GM12878 (cell line): ENCODE data around the gene PRC1. TPM values are rescaled to one million over a fixed set of nuclear protein-coding genes. Genes with fewer than 3 reads are reported as not detected.
A peak's percentile ranks its signal among the peaks of the same experiment; 100 is the strongest.

Experiments used
- BCL11A ChIP-seq: IDR thresholded peaks from 2 replicates; pipeline ENCODE4 v1.6.1; 2011; ENCODE audit warnings: low read depth, low read length
- BHLHE40 ChIP-seq, 2 experiments: fragments of 450-650 bp in 1 of 2; IDR thresholded peaks; 2 replicates each; pipeline ENCODE4 v1.6.1; 2011 to 2017; ENCODE audit warnings: low read depth in 2 of 2, borderline replicate concordance in 1 of 2, improper control_type of control experiment in 1 of 2, low read length in 1 of 2, mild to moderate bottlenecking in 1 of 2
- CBFB ChIP-seq: IDR thresholded peaks from 2 replicates; pipeline ENCODE4 v1.6.1; 2016; ENCODE audit warnings: antibody characterized with exemption, low read depth
- CHD1 ChIP-seq: IDR thresholded peaks from 2 replicates; pipeline ENCODE4 v1.6.1; 2012; ENCODE audit warnings: low read depth, low read length, improper control_type of control experiment
- CHD2 ChIP-seq: IDR thresholded peaks from 2 replicates; pipeline ENCODE4 v1.6.1; 2011; ENCODE audit warnings: low read depth, low read length, improper control_type of control experiment, borderline replicate concordance
- CUX1 ChIP-seq: IDR thresholded peaks from 2 replicates; pipeline ENCODE4 v1.6.1; 2012; ENCODE audit warnings: improper control_type of control experiment, low read depth, low read length; ENCODE audit not compliant: insufficient replicate concordance
- ELK1 ChIP-seq: IDR thresholded peaks from 2 replicates; pipeline ENCODE4 v1.6.1; 2012; ENCODE audit warnings: low read depth, low read length, improper control_type of control experiment
- HCFC1 ChIP-seq: fragments of 150-350 bp; IDR thresholded peaks from 2 replicates; pipeline ENCODE4 v1.6.1; 2014; ENCODE audit warnings: low read length
- JUNB ChIP-seq: IDR thresholded peaks from 2 replicates; pipeline ENCODE4 v1.6.1; 2016; ENCODE audit warnings: antibody characterized with exemption, mild to moderate bottlenecking
- MTA2 ChIP-seq: fragments of 450-650 bp; IDR thresholded peaks from 2 replicates; pipeline ENCODE4 v1.6.1; 2016; ENCODE audit warnings: low read depth, mild to moderate bottlenecking, moderate library complexity
- MXI1 ChIP-seq: fragments of 150-350 bp; IDR thresholded peaks from 2 replicates; pipeline ENCODE4 v1.6.1; 2011; ENCODE audit warnings: low read depth, mild to moderate bottlenecking, inconsistent platforms, low read length, improper control_type of control experiment
- NBN ChIP-seq: fragments of 450-650 bp; IDR thresholded peaks from 2 replicates; pipeline ENCODE4 v1.6.1; 2016
- PAX8 ChIP-seq: fragments of 450-650 bp; IDR thresholded peaks from 2 replicates; pipeline ENCODE4 v1.6.1; 2017; ENCODE audit warnings: mild to moderate bottlenecking, moderate library complexity
- POLR2AphosphoS2 ChIP-seq: IDR thresholded peaks from 2 replicates; pipeline ENCODE4 v1.6.1; 2011; ENCODE audit warnings: low read depth, mild to moderate bottlenecking, low read length, improper control_type of control experiment, moderate library complexity
- POU2F2 ChIP-seq: IDR thresholded peaks from 3 replicates; pipeline ENCODE4 v1.6.1; 2011; ENCODE audit warnings: low read depth, mild to moderate bottlenecking, low read length, borderline replicate concordance
- RCOR1 ChIP-seq: conservative IDR thresholded peaks from 2 replicates; pipeline ENCODE4 v1.6.1; 2012; ENCODE audit warnings: low read depth, low read length, improper control_type of control experiment
- SRF ChIP-seq, 2 experiments: IDR thresholded peaks; 2 replicates each; pipeline ENCODE4 v1.6.1; 2011; ENCODE audit warnings: low read depth in 2 of 2, low read length in 2 of 2, mild to moderate bottlenecking in 1 of 2, moderate library complexity in 1 of 2
- TCF12 ChIP-seq: IDR thresholded peaks from 2 replicates; pipeline ENCODE4 v1.6.1; 2011; ENCODE audit warnings: low read depth, mild to moderate bottlenecking, low read length
- TCF7 ChIP-seq: IDR thresholded peaks from 2 replicates; pipeline ENCODE4 v1.6.1; 2014; ENCODE audit warnings: antibody characterized with exemption, borderline replicate concordance
- WRNIP1 ChIP-seq: IDR thresholded peaks from 2 replicates; pipeline ENCODE4 v1.6.1; 2011; ENCODE audit warnings: low read depth, low read length, improper control_type of control experiment, borderline replicate concordance
- ZBED1 ChIP-seq: IDR thresholded peaks from 2 replicates; pipeline ENCODE4 v1.6.1; 2016; ENCODE audit warnings: borderline replicate concordance
- polyA plus RNA-seq, 11 experiments: library from polyadenylated mRNA; depleted of rRNA in 4 of 11; unstranded in 6 of 11; stranded (reverse) in 5 of 11; fragments of >200 nt; fragmentation: Nextera tagmentation in 4 of 11; fragmentation: Illumina TruSeq in 1 of 11; extraction: Ambion mirVana in 4 of 11; extraction: Trizol in 1 of 11; gene quantifications; 1 replicate in 1 of 11; 2 replicates in 10 of 11; pipeline versions ENCODE4 v1.2.1 to v1.2.3, GENCODE V29; 2011 to 2016; ENCODE audit warnings: inconsistent platforms in 2 of 11, missing spikeins in 2 of 11, low read depth in 1 of 11
- total RNA-seq, 4 experiments: library from RNA; depleted of rRNA in 3 of 4; stranded (reverse); fragments of >200 nt in 3 of 4; fragmentation: Illumina TruSeq in 1 of 4; extraction: Trizol in 1 of 4; gene quantifications; 2 replicates each; pipeline versions ENCODE4 v1.2.1 to v1.2.3, GENCODE V29; 2013 to 2021

The PRC1 gene
- total and polyA plus RNA-seq, 10 of the 15 experiments (the other 5 are each of a cell fraction or from before 2014, with no cell fraction given) = 100 to 241 (median 131) TPM

- TF ChIP-seq CUX1 = no peak
- peak; percentile 89 for TF ChIP-seq MXI1
- no peak; the same call in 1 of the 2 replicates for TF ChIP-seq CBFB
- TF ChIP-seq ELK1 = no peak
- 0 out of 4 replicates have a peak, but pooled peaks of 1 of the 2 experiments have one; percentile 24 for TF ChIP-seq SRF (IDR thresholded peaks at IDR 0.05; ENCODE audit: low read depth in 2 of 2, low read length in 2 of 2)
- peak; percentile 84; the same call in 1 of the 2 replicates for TF ChIP-seq RCOR1
- TF ChIP-seq CHD2 = peak; percentile 56; the same call in 1 of the 2 replicates
- no peak; the same call in 1 of the 2 replicates for TF ChIP-seq CHD1
- no peak for TF ChIP-seq BCL11A
- peak; percentile 8; the same call in 1 of the 2 replicates for TF ChIP-seq MTA2
- TF ChIP-seq HCFC1 = peak; percentile 48
- no peak for TF ChIP-seq PAX8
- TF ChIP-seq WRNIP1 = no peak; the same call in 1 of the 2 replicates
- TF ChIP-seq TCF12 = peak; percentile 90; the same call in 1 of the 2 replicates
- TF ChIP-seq ZBED1 = no peak
- peak; percentile 49 to 76; a peak in 2 of 4 replicates for TF ChIP-seq BHLHE40 (IDR thresholded peaks at IDR 0.05; ENCODE audit: borderline replicate concordance in 1 of 2, low read depth in 2 of 2, low read length in 1 of 2)
- no peak for TF ChIP-seq POLR2AphosphoS2
- TF ChIP-seq POU2F2 = peak; percentile 84
- no peak for TF ChIP-seq TCF7
- TF ChIP-seq JUNB = no peak
- TF ChIP-seq NBN = peak; percentile 71; the same call in 1 of the 2 replicates
Measured at GRCh38 chr15:90931828-90932659, 62.3 kb downstream of the PRC1 start, which contains the start of gene HDDC3 (continued).
